NCI-H82 treated with DMSO at 0.1 percent for 48 hours (cell line): ENCODE data around the gene ITGA7.

Experiments used
- DNase-seq: peaks from one replicate; lab custom pipeline; 2025; ENCODE audit not compliant: unreplicated experiment; lab: John Stamatoyannopoulos, UW

Gene ITGA7, protein sequence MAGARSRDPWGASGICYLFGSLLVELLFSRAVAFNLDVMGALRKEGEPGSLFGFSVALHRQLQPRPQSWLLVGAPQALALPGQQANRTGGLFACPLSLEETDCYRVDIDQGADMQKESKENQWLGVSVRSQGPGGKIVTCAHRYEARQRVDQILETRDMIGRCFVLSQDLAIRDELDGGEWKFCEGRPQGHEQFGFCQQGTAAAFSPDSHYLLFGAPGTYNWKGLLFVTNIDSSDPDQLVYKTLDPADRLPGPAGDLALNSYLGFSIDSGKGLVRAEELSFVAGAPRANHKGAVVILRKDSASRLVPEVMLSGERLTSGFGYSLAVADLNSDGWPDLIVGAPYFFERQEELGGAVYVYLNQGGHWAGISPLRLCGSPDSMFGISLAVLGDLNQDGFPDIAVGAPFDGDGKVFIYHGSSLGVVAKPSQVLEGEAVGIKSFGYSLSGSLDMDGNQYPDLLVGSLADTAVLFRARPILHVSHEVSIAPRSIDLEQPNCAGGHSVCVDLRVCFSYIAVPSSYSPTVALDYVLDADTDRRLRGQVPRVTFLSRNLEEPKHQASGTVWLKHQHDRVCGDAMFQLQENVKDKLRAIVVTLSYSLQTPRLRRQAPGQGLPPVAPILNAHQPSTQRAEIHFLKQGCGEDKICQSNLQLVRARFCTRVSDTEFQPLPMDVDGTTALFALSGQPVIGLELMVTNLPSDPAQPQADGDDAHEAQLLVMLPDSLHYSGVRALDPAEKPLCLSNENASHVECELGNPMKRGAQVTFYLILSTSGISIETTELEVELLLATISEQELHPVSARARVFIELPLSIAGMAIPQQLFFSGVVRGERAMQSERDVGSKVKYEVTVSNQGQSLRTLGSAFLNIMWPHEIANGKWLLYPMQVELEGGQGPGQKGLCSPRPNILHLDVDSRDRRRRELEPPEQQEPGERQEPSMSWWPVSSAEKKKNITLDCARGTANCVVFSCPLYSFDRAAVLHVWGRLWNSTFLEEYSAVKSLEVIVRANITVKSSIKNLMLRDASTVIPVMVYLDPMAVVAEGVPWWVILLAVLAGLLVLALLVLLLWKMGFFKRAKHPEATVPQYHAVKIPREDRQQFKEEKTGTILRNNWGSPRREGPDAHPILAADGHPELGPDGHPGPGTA

DNA sequence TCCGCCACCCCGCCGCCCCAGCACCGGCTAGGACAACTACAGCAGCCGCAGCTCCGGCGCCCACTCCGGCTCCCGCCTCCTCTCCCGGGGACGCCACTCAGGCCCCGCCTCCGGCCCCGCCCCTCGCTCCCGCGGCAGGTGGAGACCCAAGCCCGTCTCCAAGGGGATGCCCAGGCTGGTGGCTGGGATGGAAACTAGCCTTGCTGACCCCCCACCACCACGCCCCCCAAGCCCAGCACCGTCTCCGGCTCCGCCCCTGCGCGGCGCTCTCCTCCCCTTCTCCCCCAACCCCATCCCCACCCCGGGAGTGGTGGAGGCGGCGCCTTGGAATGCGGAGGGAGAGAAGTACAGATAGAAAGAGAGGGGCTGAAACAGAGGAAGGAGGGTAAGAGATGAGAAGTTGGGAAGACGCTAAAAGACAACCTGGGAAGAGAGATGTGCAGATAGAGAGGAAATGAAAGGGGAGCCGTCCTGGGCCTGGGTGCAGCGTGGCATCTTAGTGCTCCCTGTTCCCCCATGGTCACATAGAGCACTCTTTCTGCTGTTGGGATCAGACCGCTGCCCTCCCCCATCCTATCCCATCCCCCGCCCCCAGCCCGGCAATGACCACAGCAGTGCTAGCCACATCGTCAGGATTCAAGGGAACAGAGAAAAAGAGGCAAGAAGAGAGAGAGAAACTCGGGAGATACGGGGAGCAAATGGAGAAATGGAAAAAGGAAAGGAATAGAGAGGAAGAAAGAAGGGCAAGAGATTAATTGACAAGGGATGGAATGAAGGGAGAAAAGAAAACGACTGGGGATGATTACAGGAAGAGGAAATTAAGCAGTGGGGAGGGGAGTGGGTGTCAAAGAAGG lies at the start of gene ITGA7:
TSS of gene ITGA7 (minus strand) at position 64 of the 854 bp plus-strand sequence. CDS start 222 bp downstream, outside the sequence.
- peak; percentile 22 for DNase-seq

DNA sequence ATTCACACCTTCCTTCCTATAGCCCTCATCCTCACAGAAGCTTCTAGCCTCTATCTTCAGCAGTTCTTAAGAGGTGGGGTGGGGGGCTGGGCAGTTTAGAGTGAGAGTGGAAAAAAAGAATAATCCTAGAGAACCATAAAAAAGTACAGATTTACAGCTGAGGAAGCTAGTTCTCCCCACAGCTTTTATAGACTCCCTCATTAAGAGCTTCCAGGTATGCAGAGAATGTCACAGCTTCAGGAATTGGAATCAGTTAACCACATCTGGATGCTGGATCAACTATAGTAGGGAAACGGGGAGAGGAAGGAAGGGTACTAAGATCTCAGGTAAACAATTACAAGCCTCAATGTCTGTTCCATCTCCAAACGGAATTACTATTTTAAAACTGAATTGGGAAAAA lies 47.5 kb upstream of the ITGA7 start:
- no peak for DNase-seq

DNA sequence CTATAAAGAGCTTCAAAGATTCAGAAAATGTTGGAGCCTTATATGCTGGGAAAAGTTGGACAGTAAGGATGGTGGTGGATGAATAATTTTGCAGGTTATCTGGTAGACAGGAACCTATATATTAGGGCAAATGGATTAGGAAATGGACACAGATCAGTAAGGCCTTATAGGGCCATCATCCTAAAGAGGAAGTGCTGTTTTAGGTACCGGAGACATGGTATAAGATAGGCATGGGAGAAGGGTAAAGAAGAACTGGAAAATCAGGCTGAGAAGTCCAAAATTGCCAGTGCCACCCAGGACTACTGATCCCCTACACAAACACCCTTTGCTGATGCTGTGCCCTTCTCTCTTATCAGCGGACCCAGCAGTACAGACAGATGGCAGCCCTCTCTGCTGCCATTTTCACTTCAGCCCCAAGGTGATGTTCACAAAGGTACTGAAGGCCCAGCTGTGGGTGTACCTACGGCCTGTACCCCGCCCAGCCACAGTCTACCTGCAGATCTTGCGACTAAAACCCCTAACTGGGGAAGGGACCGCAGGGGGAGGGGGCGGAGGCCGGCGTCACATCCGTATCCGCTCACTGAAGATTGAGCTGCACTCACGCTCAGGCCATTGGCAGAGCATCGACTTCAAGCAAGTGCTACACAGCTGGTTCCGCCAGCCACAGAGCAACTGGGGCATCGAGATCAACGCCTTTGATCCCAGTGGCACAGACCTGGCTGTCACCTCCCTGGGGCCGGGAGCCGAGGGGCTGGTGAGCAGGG lies 40.7 kb upstream of the ITGA7 start:
- no peak for DNase-seq

DNA sequence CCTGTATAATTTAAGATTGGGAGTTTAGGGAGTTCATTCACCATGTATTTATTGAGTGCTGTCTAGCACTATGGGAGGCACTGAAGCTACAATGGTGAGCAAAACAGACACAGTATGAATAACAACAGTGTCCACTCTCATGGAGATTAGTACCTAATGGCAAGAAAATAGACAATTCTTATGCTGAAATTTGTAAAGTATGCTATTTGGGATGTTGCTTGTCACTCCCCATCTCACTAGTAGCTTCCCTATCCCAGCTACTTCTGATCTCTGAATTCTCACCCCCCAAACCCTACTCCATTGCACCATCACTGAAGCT lies 39.2 kb upstream of the ITGA7 start:
- DNase-seq, result no peak

DNA sequence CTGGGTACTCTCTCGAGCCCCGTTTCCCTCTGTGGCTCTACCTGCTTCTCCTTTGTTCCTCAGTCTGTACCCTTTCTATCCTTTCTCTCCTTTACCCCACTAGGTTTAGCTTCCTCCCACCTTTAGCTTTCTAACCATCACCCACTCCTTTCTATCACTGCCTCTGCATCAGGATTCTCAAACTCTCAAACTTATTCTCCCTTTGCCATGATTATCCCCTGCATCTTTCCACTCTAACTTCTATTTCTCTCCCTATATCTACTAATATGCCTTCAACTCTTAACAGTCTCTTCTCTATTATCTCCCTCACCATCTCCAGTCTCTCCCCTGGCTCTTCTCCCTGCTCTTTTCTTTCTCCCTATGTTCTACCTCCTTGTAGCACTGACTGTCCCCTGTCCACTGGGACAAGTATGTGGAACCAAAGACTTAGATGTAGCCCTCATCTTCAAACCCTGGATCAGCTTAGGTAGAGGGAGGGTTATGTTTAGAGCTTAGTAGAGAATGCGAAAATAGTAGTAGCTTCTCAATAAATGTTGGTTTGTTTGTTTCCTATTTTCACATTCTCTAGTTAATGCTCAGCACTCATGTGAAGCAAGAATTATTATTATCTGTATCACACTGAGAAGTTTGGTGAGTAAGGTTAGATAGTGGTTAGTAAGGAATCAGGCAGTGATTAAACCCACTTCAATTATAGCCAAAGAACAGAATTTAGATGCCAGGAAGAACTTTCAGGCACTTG lies 38.6 kb upstream of the ITGA7 start:
- DNase-seq, result peak; percentile 67

DNA sequence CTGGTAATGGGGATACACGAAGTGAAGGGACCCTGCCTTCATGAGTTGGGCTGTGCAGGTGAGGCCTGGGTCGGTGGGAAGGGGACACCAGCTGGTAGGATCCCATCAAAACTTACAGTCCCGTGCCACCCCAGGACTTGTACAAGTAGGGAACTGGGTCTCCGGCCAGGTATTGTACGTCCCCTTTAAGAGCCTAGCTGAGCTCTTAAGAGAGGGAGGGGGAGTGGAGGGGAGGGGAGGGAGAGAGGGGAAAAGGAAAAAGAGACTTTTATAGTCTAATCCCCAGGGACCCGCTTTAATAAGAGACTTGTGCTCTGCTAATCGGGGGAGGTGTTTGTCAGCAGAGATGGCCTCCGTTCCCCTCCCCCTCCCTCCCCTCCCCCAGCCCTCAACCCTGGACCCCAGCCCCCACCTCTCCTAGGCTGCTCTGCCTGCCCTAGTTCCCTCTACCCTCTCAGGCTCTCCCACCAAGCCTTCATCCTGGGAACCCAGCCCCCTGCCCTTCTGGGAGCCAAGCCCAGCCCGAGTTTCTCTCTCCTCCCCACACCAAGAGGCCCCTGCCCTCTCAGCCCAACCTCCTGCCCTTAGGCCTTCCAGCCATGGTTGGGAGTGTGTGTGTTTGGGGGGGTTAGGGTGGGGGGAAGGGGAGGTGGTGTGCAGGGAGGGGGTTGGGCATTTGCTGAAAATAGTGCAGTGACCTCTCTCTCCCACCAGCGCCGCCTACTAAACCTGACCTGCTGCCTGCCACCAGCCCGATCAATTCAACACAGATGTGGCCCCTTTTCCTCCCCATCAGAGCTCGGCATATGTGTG lies 37.9 kb upstream of the ITGA7 start:
- peak; percentile 91 for DNase-seq

DNA sequence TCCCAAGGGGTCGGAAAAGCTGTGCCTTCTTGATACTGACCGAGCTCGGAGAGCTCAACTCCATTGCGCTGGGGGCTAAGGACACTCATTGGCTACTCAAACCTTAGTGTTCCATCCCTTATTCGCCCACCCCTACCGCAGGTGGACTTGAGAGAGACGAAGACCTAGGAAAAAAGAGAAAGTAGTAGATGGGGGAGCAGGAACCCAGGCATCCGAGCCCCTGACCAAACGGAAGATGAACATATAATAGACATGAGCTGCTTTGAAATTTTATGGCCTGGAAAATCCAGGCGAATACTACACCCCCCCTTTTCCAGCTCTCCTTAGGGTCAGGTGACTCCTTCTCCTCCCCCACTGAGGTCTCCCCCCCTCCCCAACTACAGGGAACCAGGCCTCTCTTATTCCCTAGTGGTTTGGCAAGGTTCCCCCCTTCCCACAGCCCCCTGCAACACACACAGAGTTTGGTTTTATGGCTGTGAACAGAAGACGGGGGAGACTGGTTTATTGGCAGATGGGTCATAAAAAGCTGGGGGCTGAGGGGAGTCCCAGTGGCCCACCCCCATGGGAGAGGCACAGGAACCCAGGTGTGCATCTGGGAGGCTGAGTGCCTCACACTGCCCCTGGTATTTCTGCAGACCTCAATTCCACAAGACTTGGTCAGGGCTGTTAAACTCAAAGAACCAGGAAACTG lies 36.8 kb upstream of the ITGA7 start:
- DNase-seq, result no peak

DNA sequence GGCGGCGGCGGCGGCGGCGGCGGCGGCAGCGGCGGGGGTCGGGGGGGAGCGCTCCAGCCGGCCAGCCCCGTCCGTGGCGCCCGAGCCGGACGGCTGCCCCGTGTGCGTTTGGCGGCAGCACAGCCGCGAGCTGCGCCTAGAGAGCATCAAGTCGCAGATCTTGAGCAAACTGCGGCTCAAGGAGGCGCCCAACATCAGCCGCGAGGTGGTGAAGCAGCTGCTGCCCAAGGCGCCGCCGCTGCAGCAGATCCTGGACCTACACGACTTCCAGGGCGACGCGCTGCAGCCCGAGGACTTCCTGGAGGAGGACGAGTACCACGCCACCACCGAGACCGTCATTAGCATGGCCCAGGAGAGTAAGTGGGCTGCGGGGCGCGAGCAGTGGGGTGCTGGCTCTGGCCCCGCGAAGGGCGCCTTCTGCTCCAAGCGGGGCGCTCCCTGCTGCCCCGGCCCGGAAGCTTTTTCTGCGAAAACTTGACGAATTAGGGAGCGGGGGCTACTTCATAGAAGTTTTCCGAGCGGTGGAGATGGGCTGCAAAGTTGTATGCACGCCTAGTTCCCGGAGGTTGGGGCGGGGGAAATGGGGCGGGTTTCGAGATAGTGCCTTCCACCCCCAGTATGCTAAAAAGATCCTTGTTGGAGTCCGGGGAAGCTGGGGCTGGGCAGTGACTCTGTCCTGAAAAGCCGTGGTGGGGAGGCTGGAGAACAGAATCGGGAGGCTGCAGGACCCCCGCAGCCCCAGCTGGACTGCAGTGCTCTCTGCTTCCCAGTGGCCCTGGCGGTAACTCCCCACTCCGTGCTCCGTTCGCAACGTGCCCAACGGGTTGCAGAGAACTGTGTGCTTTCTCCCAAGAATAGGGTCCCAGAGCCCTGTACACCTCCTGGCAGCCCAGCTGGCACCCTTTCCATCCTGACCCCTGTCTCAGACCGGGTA lies 36.0 kb upstream of the ITGA7 start:
- DNase-seq, result no peak

DNA sequence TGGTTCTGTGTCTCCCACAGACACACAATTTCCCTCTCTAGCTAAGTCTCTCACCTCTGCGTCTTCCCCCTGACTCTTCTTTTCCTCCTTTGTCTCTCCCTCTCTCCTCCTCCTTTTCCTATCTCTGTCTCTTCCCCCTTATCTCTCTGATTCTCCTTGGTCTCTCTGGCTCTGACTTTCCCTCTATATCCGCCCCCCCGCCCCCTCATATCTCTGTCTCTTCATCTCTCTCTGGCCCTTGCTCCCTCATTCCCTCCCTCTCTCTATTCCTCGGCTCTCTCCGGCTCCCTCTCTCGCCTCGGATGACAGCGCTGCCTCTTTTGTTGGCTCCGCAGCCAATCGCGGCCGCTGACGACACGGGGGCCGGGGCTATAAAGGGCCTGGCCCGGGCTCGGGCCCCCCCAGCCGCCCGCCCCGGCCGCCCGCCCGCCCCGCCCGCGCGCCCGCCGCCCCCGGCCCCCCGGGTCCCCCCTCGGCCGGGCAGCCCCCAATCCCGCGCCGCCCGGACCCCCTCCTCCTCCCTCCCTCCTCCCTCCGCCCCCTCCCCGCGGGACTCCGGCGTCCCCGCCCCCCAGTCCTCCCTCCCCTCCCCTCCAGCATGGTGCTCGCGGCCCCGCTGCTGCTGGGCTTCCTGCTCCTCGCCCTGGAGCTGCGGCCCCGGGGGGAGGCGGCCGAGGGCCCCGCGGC lies 35.2 kb upstream of the ITGA7 start, which contains the start of gene GDF11:
TSS of gene GDF11 (plus strand) at position 404 of the 687 bp plus-strand sequence. CDS start at position 599, 195 bp downstream.
- DNase-seq, result peak; percentile 51

DNA sequence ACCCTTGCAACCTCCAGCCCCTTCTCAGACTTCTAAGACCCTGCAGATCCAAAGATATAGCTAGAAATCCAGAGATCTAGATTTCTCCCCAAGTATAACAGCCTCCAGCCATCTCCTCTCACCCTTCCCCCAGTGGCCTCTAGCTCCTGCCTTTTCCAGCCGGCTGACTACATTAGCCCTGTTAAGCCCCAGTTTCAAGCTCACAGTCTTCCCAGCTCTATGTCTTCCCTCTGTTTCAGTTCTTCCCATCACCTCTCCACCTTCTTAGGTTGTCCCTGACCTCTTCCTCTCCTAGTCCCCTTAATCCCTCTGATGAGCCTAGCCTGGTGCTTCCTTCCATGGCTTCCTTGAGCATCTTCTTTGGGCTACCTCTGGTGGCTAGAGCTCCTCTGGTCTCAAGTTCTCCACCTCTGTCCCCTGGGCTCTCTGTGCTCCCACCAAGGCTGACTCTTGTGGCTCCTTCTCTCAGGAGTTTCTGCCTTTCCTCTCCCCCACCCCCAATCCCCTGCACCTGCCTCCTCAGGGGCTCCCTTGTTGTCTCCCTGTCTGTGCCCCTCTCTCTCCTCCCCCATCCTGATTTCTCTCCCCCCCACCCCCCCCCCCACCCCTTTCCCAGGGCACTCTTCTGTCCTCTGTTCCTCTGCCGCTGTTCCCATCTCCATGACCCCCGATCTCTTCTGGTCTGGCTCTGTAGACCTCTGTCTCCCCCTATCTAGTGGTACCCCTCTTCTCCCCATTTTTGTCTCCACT lies 34.4 kb upstream of the ITGA7 start:
- DNase-seq, result no peak

DNA sequence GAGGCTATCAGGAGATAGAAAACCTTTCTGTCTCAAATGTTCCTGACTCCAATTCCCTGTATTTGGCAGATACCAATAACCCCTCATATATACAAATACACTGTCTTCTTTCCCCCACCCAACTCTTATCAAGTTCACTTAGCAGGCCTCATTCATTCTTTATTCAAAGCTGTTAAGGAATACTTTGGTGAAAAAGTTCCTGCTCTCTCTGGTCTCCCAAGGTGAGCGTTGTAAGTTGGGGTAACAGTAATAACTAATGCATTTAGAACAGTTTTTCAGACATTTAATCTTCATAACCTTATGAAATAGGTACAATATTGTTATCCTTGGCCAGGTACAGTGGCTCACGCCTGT lies 31.3 kb upstream of the ITGA7 start:
- no peak for DNase-seq

DNA sequence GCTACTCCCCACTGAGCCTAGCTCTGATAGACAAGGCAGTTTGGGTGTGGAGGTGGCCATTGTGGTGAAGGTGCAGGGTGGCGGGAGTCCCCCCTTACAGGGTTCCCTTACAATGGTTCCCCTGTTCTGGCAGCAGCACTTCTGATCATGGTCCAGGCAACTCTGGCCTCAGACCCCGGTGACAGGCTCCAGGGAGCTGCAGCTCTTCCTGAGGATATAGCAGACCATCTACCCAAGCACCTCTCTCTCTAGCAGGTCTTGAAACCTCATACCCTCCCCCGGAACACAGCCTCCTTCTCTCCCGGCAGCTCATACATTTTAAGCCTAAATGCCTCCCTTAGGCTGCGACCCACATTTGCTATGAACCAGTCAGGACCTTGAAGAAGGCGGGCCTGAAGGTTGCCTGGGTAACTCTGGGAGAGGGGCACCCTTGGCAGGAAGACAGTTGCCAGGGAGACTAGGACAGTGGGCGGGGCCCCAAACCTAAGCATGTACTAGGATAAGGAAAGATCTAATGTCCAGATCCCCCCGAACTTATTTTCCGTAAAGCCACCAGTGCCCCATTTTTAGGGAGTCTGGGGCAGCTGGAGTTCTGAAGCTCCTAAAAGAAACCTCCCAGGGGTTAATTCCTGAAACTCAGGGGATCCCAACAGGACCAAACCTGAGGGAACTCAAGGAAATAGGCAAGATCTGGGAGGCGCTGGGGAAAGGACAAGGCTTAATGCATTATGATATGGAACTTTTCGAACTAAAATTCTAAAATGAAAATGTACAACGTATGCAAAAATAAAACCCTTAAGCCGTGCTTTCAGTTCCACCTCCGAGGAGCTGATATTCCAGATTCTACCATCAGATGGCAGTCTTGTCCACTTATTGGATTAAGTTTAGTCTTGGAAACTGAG lies 30.7 kb upstream of the ITGA7 start:
- peak; percentile 88 for DNase-seq

DNA sequence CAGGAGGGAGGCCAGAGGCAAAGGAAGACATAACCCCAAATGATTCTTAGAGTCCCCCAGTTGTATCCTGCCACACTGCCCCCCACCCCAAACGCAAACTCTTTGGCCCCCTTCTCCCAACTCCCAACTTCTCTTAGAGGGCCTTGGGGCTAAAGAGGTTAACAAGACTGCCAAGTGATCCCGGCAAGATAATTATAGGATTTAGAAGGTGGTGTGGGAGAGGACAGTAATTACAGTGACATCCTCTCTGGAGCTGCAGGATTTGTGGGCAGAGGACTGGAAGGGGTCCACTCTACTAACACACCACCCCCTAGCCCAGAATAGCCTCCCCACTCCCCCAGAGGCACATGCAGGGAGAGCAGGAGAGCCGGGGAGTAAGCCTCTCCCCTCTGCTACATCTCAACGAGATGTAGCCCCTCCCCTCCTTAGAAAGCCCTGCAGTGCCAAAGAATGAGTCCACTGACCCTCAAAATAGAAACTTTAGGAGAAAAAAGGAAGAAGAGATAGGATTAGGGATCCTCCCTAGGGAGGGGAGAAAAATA lies 29.9 kb upstream of the ITGA7 start:
- DNase-seq, result peak; percentile 42
